Measurements from ENCODE around the gene IRF2BP2. TPM values are rescaled to one million over a fixed set of nuclear protein-coding genes. Genes with fewer than 3 reads are reported as not detected.
A peak's percentile ranks its signal among the peaks of the same experiment; 100 is the strongest.

The IRF2BP2 gene
- total RNA-seq, 1 donor, result 60.9 TPM

- TF ChIP-seq, protein P1, sequence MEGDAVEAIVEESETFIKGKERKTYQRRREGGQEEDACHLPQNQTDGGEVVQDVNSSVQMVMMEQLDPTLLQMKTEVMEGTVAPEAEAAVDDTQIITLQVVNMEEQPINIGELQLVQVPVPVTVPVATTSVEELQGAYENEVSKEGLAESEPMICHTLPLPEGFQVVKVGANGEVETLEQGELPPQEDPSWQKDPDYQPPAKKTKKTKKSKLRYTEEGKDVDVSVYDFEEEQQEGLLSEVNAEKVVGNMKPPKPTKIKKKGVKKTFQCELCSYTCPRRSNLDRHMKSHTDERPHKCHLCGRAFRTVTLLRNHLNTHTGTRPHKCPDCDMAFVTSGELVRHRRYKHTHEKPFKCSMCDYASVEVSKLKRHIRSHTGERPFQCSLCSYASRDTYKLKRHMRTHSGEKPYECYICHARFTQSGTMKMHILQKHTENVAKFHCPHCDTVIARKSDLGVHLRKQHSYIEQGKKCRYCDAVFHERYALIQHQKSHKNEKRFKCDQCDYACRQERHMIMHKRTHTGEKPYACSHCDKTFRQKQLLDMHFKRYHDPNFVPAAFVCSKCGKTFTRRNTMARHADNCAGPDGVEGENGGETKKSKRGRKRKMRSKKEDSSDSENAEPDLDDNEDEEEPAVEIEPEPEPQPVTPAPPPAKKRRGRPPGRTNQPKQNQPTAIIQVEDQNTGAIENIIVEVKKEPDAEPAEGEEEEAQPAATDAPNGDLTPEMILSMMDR (IDR thresholded peaks at IDR 0.05; ENCODE audit: insufficient read depth, low read depth, low read length), result no peak
- peak overlapping the region; percentile 84 for H3K4me3 ChIP-seq (ENCODE audit: low read depth, low read length)
- no peak for DNase-seq (ENCODE audit: low read depth)
Measured at GRCh38 chr1:234605399-234605982, 4.5 kb downstream of the IRF2BP2 start.

GRCh38 chr1:234604495-234605398, 5.2 kb downstream of the IRF2BP2 start:
- peak overlapping the region; percentile 84 for H3K4me3 ChIP-seq (ENCODE audit: low read depth, low read length)
- DNase-seq (ENCODE audit: low read depth), result peak; percentile 97
- TF ChIP-seq, protein P1 (IDR thresholded peaks at IDR 0.05; ENCODE audit: insufficient read depth, low read depth, low read length), result no peak

DNA sequence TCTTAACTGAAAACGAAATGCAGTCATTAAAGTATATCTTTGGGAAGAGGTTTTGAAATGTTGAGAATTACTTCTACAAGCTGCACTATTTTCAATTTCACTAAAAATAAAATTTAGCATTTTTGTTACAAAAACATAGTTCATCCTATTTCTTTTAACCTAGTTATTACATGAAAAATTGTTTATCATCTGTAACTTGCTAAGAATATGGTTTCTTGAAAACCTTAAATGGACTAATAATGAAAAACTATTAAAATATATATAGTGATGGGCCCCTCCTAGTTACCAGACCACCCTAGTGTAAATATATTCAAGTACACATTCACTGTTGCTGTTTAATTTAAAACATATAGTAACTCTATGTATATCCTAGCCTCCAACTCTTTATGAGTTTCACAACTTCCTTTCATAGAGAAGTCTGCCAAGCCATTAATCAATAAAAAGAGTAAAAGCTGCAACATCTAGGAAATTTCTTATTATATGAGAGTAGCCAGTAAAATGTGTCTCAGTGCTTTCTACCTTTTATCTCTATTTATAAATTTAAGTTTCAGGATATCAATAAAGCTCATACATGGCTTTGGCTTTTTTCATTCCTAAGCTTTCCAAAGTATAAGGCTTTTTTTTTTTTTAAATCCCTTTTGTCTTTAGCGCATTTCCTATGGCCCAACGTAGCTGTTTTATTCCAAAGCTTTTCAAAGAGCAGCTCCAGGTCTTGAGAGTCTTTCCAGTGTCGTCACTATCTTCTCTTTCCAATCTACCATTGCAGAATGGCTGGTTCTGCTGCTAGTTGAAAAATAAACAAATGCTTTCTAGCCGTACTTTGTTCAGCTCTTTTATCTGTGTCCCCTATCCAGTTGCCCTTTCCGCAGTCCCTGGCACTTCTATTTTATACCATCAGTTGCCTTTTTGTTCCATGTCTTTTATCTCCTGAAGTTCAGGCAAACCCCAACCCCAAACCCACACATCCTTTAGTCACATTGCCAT, 6.5 kb downstream of the IRF2BP2 start:
- DNase-seq (ENCODE audit: low read depth), result peak; percentile 77
- TF ChIP-seq, protein P1 (IDR thresholded peaks at IDR 0.05; ENCODE audit: insufficient read depth, low read depth, low read length), result no peak
- peak overlapping the region; percentile 84 for H3K4me3 ChIP-seq (ENCODE audit: low read depth, low read length)

DNA sequence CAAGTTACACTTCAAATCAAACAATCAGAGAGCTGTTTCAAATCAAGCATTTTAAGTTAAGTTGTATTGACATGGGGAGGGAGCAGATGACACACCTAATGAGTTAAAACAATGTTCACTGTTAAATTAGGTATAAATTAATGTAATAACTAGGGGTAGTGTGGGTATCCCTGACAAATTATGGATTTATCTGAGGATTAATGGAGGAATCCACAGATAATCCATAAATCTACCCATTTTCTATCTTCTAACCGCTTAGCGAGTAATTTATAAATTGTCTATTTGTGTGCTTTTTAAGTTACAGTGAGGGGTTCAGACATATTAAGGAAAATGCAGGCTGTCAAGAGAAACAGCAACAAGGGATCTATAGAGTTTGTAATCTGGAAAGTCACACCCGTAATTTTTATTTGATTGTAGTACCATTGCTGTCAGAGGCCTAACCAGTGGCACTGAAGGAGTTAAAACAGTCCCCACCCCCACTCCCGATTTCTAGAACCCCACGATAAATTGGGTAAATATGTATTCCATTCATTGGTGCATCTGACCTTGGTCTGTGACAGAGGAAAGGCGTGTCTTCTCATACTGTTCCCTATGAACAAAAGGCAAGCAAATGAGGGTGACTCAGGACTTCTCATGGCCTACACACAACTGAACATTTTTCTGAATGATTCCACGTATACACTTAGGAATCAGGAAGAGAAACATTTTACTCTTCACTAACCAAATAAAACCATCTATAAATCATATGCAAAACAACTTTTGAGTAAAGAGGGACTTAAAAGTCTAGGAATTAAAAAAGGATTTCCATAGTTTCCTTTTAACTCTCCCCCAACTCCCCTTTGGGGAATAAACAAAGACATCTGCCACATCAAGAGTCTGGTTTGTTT, 7.4 kb downstream of the IRF2BP2 start:
- TF ChIP-seq, protein P1 (IDR thresholded peaks at IDR 0.05; ENCODE audit: insufficient read depth, low read depth, low read length), result no peak
- peak overlapping the region; percentile 84 for H3K4me3 ChIP-seq (ENCODE audit: low read depth, low read length)
- DNase-seq (ENCODE audit: low read depth), result peak; percentile 94

DNA sequence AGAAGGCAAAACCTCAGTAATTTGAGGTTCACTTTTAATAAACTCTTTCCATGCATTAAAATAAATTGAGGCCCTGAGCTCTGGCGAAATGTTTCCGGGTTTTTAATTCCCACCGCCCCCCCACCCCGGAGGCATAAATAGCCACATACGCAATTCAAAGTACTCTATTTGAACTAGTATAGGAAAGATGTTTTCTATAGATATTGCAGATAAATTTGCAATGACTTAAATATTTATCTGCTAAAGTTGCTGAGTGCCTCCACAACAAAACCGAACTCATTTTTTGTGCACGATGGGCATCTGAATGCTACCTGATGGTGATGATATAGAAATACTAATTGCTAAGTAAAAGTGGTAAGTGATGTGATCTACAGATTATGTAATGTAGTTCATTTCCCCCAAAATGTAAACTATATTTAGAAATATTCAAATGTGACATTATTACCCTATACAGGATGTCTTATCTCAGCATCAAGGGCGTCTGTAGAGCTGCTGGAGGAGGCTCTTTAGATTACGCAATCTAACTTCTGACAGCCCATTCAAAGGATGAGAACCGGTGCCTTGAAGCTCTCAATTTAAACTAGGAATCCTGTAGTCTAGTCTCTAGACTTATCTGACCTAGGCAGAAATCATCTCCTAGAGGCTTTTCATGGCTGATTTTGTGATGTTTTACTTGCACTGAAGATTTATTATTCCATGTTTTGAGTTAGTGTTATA, 8.5 kb downstream of the IRF2BP2 start:
- TF ChIP-seq, protein P1 (IDR thresholded peaks at IDR 0.05; ENCODE audit: insufficient read depth, low read depth, low read length), result no peak
- H3K4me3 ChIP-seq (ENCODE audit: low read depth, low read length), result no peak overlapping the region
- peak; percentile 88 for DNase-seq (ENCODE audit: low read depth)
